Prostate gland (tissue), 2 donors: ENCODE results near the gene TMEM116. TPM values are rescaled to one million over a fixed set of nuclear protein-coding genes. Genes with fewer than 3 reads are reported as not detected.
A peak's percentile ranks its signal among the peaks of the same experiment; 100 is the strongest.

Experiments
- DNase-seq: peaks from one replicate; pipeline ENCODE4 v3.0.0-alpha.2; 2019; ENCODE audit warnings: low spot score
- H3K27ac ChIP-seq, 2 donors: fragments of 200-600 bp; sonication (generic); 2 replicates each; pipeline ENCODE4 v1.5.1; 2017 to 2019
- H3K27me3 ChIP-seq: fragments of 200-600 bp; sonication (generic); replicated peaks from 2 replicates; pipeline ENCODE4 v1.5.1; 2019; ENCODE audit not compliant: insufficient read depth
- H3K36me3 ChIP-seq, 2 donors: fragments of 200-600 bp; sonication (generic); 1 replicate in 1 of 2; 2 replicates in 1 of 2; pipeline versions ENCODE4 v1.5.1 to v1.8.1; 2017 to 2019
- H3K4me1 ChIP-seq: fragments of 200-600 bp; sonication (generic); replicated peaks from 2 replicates; pipeline ENCODE4 v1.5.1; 2019
- H3K4me3 ChIP-seq, 2 donors: fragments of 200-600 bp; sonication (generic); 2 replicates each; pipeline ENCODE4 v1.5.1; 2017 to 2019
- H3K9me3 ChIP-seq: fragments of 200-600 bp; sonication (generic); 2 replicates; pipeline ENCODE4 v1.5.1; 2017
- CTCF ChIP-seq, 4 experiments: fragments of 200-600 bp in 2 of 4; fragments of 450-650 bp in 2 of 4; sonication (generic) in 2 of 4; IDR thresholded peaks; 1 replicate in 3 of 4; 2 replicates in 1 of 4; pipeline ENCODE4 v1.5.1; 2016 to 2019; ENCODE audit warnings: antibody characterized with exemption in 4 of 4, mild to moderate bottlenecking in 2 of 4, moderate library complexity in 2 of 4
- POLR2A ChIP-seq: fragments of 450-650 bp; IDR thresholded peaks from one replicate; pipeline ENCODE4 v1.6.1; 2016; ENCODE audit warnings: antibody characterized with exemption, mild to moderate bottlenecking
- POLR2AphosphoS5 ChIP-seq: sonication (generic); formaldehyde crosslinking; IDR thresholded peaks from one replicate; pipeline ENCODE4 v1.6.1; 2017; ENCODE audit warnings: antibody characterized with exemption
- WGBS: methylation state at CpG from one replicate; pipeline ENCODE4 v1.1.5; 2018; 5-methylcytosine and 5-hydroxymethylcytosine counted together
- intact Hi-C: fragments of 100-400 bp; cut with DNase I; formaldehyde crosslinking; loops from one replicate; pipeline ENCODE4 v1.14.2; 2022
- total RNA-seq, 2 donors: library from RNA; depleted of rRNA; stranded (reverse); fragments of >200 nt; gene quantifications; one replicate each; pipeline ENCODE4 v1.1.0, GENCODE V29; 2016

TMEM116 gene
- total RNA-seq, 2 donors from 2014 or later: 5.5 to 16.8 TPM

GRCh38 chr12:112023759-112024396 is 10.9 kb upstream of the TMEM116 start:
- intact Hi-C loops: no loop called here
- Histone ChIP-seq H3K9me3 (no peaks in the 10 kb centered on the region), H3K27ac (peak overlapping the region; percentile 10 to 34), H3K36me3 (peaks cover 0 to 4% of the 10 kb centered on the region in 2 donors), H3K4me3 (no peak overlapping the region), H3K4me1 (no peaks in the 10 kb centered on the region), H3K27me3 (no peaks in the 10 kb centered on the region)
- WGBS: 52% methylated on average over 4 of the region's 4 CpGs
- no peak for DNase-seq
- TF ChIP-seq POLR2AphosphoS5: peak; percentile 64
- no peak for TF ChIP-seq CTCF (IDR thresholded peaks at IDR 0.05)

- H3K4me3 ChIP-seq: no peak overlapping the region
- no peak for DNase-seq
- H3K27ac ChIP-seq: no peak overlapping the region
- TF ChIP-seq POLR2A (no peak), POLR2AphosphoS5 (no peak), CTCF (IDR thresholded peaks at IDR 0.05) (no peak)
- H3K27me3 ChIP-seq: no peaks in the 10 kb centered on the region
- H3K4me1 ChIP-seq: peaks cover 1% of the 10 kb centered on the region
- intact Hi-C loops: no loop called here
- H3K36me3 ChIP-seq: no peaks in the 10 kb centered on the region
- no peaks in the 10 kb centered on the region for H3K9me3 ChIP-seq
- 88% methylated on average over 11 of the region's 11 CpGs for WGBS
Observed at GRCh38 chr12:112022241-112023016, 9.5 kb upstream of the TMEM116 start.

- Histone ChIP-seq H3K9me3 (no peaks in the 10 kb centered on the region), H3K27ac (no peak overlapping the region), H3K27me3 (no peaks in the 10 kb centered on the region), H3K4me3 (no peak overlapping the region), H3K36me3 (no peaks in the 10 kb centered on the region), H3K4me1 (peaks cover 4% of the 10 kb centered on the region)
- intact Hi-C loops: no loop called here
- TF ChIP-seq POLR2A: no peak
- no peak for TF ChIP-seq POLR2AphosphoS5
- no peak for TF ChIP-seq CTCF (IDR thresholded peaks at IDR 0.05)
- no peak for DNase-seq
- 88% methylated on average over 8 of the region's 8 CpGs for WGBS
Observed at GRCh38 chr12:112020947-112021457, 8.0 kb upstream of the TMEM116 start.

GRCh38 chr12:112018571-112019237 is 5.7 kb upstream of the TMEM116 start:
- Histone ChIP-seq H3K4me3 (no peak overlapping the region), H3K36me3 (no peaks in the 10 kb centered on the region), H3K27ac (peak overlapping the region in 1 of 2 donors; percentile 24), H3K9me3 (no peaks in the 10 kb centered on the region), H3K27me3 (no peaks in the 10 kb centered on the region), H3K4me1 (peaks cover 4% of the 10 kb centered on the region)
- TF ChIP-seq CTCF (IDR thresholded peaks at IDR 0.05) (no peak), POLR2AphosphoS5 (peak; percentile 45), POLR2A (no peak)
- DNase-seq: no peak
- WGBS: 59% methylated on average over 2 of the region's 2 CpGs
- intact Hi-C loops: no loop called here
